Esophagus (tissue), 2 donors: Measurements from ENCODE around the gene DMD. TPM values are rescaled to one million over a fixed set of nuclear protein-coding genes. Genes with fewer than 3 reads are reported as not detected.

Experiments used
- H3K27ac ChIP-seq, 2 donors: one replicate each; pipeline ENCODE4 v1.5.1; 2013; ENCODE audit warnings: low read depth in 2 of 2, mild to moderate bottlenecking in 2 of 2, inconsistent platforms in 1 of 2, low read length in 1 of 2, moderate library complexity in 1 of 2
- H3K27me3 ChIP-seq, 2 donors: one replicate each; pipeline ENCODE4 v1.6.1; 2013; ENCODE audit warnings: low read length in 2 of 2, control low read depth in 1 of 2, mild to moderate bottlenecking in 1 of 2; ENCODE audit not compliant: insufficient read depth in 2 of 2, control insufficient read depth in 1 of 2
- H3K36me3 ChIP-seq, 2 donors: one replicate each; pipeline ENCODE4 v1.6.1; 2013; ENCODE audit warnings: low read length in 1 of 2; ENCODE audit not compliant: control insufficient read depth in 2 of 2, insufficient read depth in 2 of 2
- H3K4me1 ChIP-seq, 2 donors: one replicate each; pipeline ENCODE4 v1.6.1; 2013; ENCODE audit warnings: low read length in 1 of 2; ENCODE audit not compliant: control insufficient read depth in 2 of 2, insufficient read depth in 2 of 2
- H3K4me3 ChIP-seq, 2 donors: one replicate each; pipeline ENCODE4 v1.5.1; 2013; ENCODE audit warnings: low read length in 2 of 2, mild to moderate bottlenecking in 2 of 2, low read depth in 1 of 2, moderate library complexity in 1 of 2
- H3K9me3 ChIP-seq, 2 donors: one replicate each; pipeline ENCODE4 v1.6.1; 2013; ENCODE audit warnings: mild to moderate bottlenecking in 2 of 2, low read depth in 1 of 2, low read length in 1 of 2, moderate library complexity in 1 of 2; ENCODE audit not compliant: control insufficient read depth in 2 of 2, insufficient read depth in 1 of 2
- WGBS, 2 donors: extraction: QIAGEN DNeasy Blood & Tissue Kit; methylation state at CpG; one replicate each; pipeline ENCODE4 v1.1.7; 2013; 5-methylcytosine and 5-hydroxymethylcytosine counted together
- polyA plus RNA-seq, 2 donors: library from polyadenylated mRNA; stranded (reverse); fragments of 200-250 nt; gene quantifications; one replicate each; pipeline ENCODE4 v1.2.3, GENCODE V29; 2013
- donor health status: healthy with polysubstance abuse.
- donor health status: Bipolar disorder and iron deficiency.

DMD gene
- polyA plus RNA-seq, 2 donors, result 2.4 to 3.6 TPM

GRCh38 chrX:31870267-31870666, 1341.1 kb downstream of the DMD start:
- H3K27ac ChIP-seq, result no peak overlapping the region
- H3K9me3 ChIP-seq, result no peaks in the 10 kb centered on the region
- no peaks in the 10 kb centered on the region for H3K36me3 ChIP-seq
- no peaks in the 10 kb centered on the region for H3K27me3 ChIP-seq
- H3K4me3 ChIP-seq, result no peak overlapping the region
- H3K4me1 ChIP-seq, result no peaks in the 10 kb centered on the region

- no peaks in the 10 kb centered on the region for H3K9me3 ChIP-seq
- no peak overlapping the region for H3K4me3 ChIP-seq
- H3K36me3 ChIP-seq, result no peaks in the 10 kb centered on the region
- H3K4me1 ChIP-seq, result no peaks in the 10 kb centered on the region
- no peak overlapping the region for H3K27ac ChIP-seq
- no peaks in the 10 kb centered on the region for H3K27me3 ChIP-seq
These were observed 1350.7 kb downstream of the DMD start for GRCh38 chrX:31860686-31861085.

GRCh38 chrX:31858915-31859314, 1352.4 kb downstream of the DMD start:
- Histone ChIP-seq H3K36me3 (no peaks in the 10 kb centered on the region), H3K4me1 (no peaks in the 10 kb centered on the region), H3K9me3 (no peaks in the 10 kb centered on the region), H3K4me3 (no peak overlapping the region), H3K27ac (no peak overlapping the region), H3K27me3 (no peaks in the 10 kb centered on the region)
- 50 to 78% methylated on average over 2 of the region's 2 CpGs for WGBS, 2 donors

GRCh38 chrX:31854716-31855115, 1356.6 kb downstream of the DMD start:
- WGBS, 2 donors, result 82 to 87% methylated on average over 5 of the region's 5 CpGs
- Histone ChIP-seq H3K4me1 (no peaks in the 10 kb centered on the region), H3K27ac (no peak overlapping the region), H3K27me3 (no peaks in the 10 kb centered on the region), H3K4me3 (no peak overlapping the region), H3K36me3 (no peaks in the 10 kb centered on the region), H3K9me3 (no peaks in the 10 kb centered on the region)

GRCh38 chrX:31851761-31852160, 1359.6 kb downstream of the DMD start:
- Histone ChIP-seq H3K27me3 (no peaks in the 10 kb centered on the region), H3K9me3 (no peaks in the 10 kb centered on the region), H3K4me3 (no peak overlapping the region), H3K27ac (no peak overlapping the region), H3K36me3 (no peaks in the 10 kb centered on the region), H3K4me1 (no peaks in the 10 kb centered on the region)
- 43 to 46% methylated on average over 1 of the region's 1 CpG for WGBS, 2 donors

GRCh38 chrX:31847773-31848172, 1363.6 kb downstream of the DMD start:
- whole genome bisulfite sequencing, 2 donors, result 53 to 83% methylated on average over 2 of the region's 2 CpGs
- H3K27ac ChIP-seq, result no peak overlapping the region

GRCh38 chrX:31845003-31845402, 1366.3 kb downstream of the DMD start:
- Histone ChIP-seq H3K4me3 (no peak overlapping the region), H3K27ac (no peak overlapping the region), H3K4me1 (no peaks in the 10 kb centered on the region), H3K9me3 (no peaks in the 10 kb centered on the region), H3K36me3 (no peaks in the 10 kb centered on the region), H3K27me3 (no peaks in the 10 kb centered on the region)
- WGBS, 2 donors, result 33 to 82% methylated on average over 1 of the region's 1 CpG

More at GRCh38 chrX:31847773-31848172, 1363.6 kb downstream of the DMD start:
- Histone ChIP-seq H3K9me3 (no peaks in the 10 kb centered on the region), H3K27me3 (no peaks in the 10 kb centered on the region), H3K4me1 (no peaks in the 10 kb centered on the region), H3K4me3 (no peak overlapping the region), H3K36me3 (no peaks in the 10 kb centered on the region)

GRCh38 chrX:31838617-31839016, 1372.7 kb downstream of the DMD start:
- Histone ChIP-seq H3K27me3 (no peaks in the 10 kb centered on the region), H3K36me3 (no peaks in the 10 kb centered on the region), H3K9me3 (no peaks in the 10 kb centered on the region), H3K4me3 (no peak overlapping the region), H3K4me1 (no peaks in the 10 kb centered on the region), H3K27ac (no peak overlapping the region)
- WGBS, 2 donors, result 47 to 64% methylated on average over 4 of the region's 4 CpGs

- Histone ChIP-seq H3K9me3 (no peaks in the 10 kb centered on the region), H3K27me3 (no peaks in the 10 kb centered on the region), H3K36me3 (no peaks in the 10 kb centered on the region), H3K27ac (no peak overlapping the region), H3K4me1 (no peaks in the 10 kb centered on the region), H3K4me3 (no peak overlapping the region)
- WGBS, 2 donors, result 59 to 73% methylated on average over 6 of the region's 6 CpGs
These were observed 1373.8 kb downstream of the DMD start for GRCh38 chrX:31837445-31838049.

GRCh38 chrX:31836479-31836878, 1374.9 kb downstream of the DMD start:
- no peak overlapping the region for H3K27ac ChIP-seq
- no peaks in the 10 kb centered on the region for H3K36me3 ChIP-seq
- WGBS, 2 donors, result 53 to 54% methylated on average over 3 of the region's 3 CpGs
- H3K27me3 ChIP-seq, result no peaks in the 10 kb centered on the region
- no peaks in the 10 kb centered on the region for H3K9me3 ChIP-seq
- no peak overlapping the region for H3K4me3 ChIP-seq
- no peaks in the 10 kb centered on the region for H3K4me1 ChIP-seq
